GM12874 (cell line): Measurements from ENCODE around the gene GTSE1.

Experiments used
- TF ChIP-seq, protein P1 (sequence below): IDR thresholded peaks from 2 replicates; pipeline ENCODE4 v1.5.1; 2011; ENCODE audit warnings: low read depth, mild to moderate bottlenecking, control low read depth, low read length, moderate library complexity; ENCODE audit not compliant: insufficient read depth

GTSE1 gene

DNA sequence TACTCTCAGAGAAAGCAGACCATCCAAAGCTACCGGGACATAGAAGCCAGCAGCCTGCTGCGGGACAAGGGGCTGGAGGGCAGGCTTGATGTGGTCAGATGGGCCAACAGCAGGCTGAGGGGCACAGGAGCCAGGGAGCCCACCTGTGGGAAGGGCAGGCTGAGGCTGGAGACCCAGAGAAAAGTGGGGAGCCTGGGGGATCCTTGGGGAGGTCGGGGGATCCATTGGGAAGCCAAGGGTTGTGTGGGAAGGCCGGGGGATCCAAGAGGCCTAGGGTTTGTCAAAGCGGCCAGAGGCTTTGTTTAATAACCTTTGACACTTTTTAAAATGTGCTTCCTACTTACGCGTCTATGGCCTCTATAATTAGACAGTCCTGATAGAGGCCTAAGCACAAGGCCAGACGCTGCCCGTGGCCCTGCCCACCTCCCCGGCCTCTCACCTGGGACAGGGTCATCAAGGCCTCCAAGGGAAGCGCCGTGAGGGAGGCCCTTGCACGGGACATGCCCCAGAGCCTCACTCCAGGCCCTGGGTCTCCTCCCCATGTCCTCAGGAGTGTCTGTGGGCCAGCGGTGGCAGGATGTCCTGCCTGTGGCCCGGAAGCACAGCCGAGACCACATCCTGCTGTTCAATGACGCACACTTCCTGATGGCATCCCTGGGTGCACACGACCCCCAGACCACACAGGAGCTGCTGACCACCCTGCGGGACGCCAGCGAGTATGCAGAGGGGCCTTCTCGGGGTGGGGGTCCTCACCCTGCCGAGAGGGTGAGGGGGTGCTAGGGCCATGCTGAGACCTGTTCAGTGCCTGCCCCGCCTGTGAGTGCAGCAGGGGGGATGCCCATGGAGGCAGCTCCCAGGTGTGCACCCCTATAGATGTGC lies 8.6 kb upstream of the GTSE1 start:
- TF ChIP-seq, protein P1, sequence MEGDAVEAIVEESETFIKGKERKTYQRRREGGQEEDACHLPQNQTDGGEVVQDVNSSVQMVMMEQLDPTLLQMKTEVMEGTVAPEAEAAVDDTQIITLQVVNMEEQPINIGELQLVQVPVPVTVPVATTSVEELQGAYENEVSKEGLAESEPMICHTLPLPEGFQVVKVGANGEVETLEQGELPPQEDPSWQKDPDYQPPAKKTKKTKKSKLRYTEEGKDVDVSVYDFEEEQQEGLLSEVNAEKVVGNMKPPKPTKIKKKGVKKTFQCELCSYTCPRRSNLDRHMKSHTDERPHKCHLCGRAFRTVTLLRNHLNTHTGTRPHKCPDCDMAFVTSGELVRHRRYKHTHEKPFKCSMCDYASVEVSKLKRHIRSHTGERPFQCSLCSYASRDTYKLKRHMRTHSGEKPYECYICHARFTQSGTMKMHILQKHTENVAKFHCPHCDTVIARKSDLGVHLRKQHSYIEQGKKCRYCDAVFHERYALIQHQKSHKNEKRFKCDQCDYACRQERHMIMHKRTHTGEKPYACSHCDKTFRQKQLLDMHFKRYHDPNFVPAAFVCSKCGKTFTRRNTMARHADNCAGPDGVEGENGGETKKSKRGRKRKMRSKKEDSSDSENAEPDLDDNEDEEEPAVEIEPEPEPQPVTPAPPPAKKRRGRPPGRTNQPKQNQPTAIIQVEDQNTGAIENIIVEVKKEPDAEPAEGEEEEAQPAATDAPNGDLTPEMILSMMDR, result no peak

DNA sequence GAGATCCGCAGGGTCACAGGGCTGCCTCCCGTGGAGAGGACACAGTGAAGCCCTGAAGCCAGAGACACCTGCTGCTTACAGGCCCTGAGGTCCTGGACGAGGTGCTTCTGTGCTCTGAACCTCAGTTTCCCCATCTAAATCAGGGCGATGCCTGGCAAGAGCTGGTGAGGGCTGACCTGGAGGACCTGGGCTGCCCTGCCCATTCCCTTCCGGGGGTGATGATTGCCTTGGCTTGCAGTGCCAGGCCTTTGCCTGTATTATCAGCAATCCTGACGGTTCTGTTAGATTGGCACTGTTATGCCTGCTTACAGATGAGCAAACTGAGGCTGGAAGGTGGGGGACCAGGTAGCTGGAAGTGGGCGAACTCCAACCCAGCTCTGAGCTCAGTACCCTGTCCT lies 7.8 kb upstream of the GTSE1 start:
- TF ChIP-seq, protein P1, result no peak

DNA sequence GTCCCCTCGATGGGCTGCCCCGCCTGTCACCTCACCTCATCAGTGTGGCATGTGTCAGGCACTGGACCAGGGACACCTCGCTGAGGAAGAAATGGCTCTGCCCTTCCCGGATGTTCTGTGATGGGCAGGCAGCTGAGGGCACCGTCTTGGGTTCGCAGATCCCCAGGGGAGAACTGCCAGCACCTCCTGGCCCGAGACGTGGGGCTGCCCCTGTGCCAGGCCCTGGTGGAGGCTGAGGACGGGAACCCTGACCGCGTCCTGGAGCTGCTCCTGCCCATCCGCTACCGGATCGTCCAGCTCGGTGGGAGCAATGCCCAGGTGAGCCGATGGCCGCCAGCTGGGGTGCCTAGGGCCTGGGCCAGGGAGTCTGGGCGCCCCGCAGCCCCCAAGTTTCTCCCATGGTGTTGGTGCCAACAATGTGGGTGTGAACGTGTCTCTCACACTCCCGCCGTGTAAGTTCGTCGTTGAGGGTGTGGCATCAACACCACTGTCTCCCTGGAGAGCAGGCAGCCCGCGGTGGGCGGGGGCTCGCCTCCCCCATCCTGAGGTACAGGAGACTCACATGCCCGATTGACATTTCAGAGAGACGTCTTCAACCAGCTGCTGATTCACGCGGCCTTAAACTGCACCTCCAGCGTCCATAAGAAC lies 7.3 kb upstream of the GTSE1 start:
- TF ChIP-seq, protein P1, result no peak

DNA sequence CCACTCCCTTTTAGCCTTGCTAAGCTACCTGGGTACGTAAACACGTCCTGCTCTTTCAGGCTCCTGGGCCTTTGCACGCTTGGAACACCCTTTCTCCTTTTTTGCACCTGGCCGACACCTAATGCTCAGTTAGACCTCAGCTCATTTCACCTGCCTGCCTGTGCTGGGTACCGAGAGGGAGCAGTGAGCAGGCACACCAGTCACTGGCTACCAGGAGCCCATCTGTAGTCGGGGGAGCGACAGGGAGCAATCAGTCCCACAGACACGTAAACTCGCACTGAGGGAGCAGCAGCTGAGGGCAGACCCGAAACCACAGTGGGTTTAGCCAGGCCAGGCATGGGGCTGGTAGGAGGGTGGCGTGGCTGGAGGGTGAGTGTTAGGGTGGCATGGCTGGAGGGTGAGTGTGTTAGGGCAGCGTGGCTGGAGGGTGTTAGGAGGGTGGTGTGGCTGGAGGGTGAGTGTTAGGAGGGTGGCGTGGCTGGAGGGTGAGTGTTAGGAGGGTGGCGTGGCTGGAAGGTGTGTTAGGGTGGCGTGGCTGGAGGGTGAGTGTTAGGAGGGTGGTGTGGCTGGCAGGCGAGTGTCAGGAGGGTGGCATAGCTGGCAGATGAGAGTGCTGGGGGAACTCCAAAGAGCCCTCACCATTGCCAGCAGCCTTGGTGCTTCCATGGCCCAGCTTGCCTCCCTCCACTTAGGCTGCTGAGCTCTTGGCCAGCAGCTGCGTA lies 6.4 kb upstream of the GTSE1 start:
- TF ChIP-seq, protein P1, result no peak

DNA sequence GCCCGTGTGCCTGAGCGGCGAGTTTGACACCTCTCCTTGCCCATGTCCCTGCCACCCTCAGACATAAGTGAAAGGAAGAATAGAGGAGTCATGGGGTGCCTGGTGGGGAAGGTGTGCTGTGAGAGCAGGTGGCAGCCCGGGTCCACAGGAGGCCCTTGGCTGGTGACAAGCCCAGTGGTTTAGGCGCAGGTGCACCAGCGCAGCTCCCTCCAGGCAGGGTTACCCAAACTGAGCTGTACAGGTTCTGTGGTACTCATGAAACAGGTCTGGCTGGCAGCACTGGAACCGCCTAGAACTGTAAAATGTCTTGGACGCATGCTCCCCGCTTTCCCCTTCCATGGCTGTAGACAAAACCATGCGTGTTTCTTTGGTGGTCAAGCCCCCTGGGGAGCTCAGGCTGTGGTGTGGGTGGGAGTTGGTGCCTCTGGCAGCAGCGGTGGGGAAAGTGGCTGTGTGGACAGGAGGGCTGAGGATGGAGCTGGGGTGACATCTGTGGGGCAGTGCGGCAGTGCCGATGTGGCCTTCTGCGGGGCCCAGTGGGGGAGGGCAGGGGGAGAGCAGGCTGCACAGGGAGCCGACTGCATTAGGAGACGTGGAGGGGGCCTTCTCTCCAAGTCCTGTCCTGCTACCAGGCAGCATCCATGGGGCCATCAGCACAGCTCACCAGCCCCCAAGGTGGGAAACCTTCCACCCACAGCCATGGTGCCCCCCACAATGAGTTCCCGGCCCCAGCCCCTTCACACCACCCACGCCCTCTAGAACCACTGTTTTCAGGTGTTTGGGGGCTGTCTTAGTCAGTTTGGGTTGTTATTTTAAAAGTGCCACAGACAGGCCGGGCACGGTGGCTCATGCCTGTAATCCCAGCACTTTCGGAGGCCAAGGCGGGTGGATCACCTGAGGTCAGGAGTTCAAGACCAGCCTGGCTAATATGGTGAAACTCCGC lies 5.6 kb upstream of the GTSE1 start:
- TF ChIP-seq, protein P1, result no peak

DNA sequence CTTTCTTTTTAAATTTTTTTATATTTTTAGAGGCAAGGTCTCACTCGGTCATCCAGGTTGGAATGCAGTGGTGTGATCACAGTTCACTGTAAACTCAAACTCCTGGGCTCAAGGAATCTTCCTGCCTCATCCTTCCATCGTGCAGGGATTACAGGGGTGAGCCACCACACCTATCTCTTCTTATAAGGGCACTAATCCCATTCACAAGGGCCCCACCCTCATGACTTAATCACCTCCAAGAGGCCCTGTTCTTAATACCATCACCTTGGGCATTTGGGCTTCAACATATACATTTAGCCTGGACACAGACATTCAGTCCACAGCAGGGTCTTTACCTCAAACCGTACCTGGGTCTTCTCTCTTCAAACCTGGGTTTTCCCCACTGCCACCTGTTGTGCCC lies 4.5 kb upstream of the GTSE1 start:
- TF ChIP-seq, protein P1, result no peak
